Uterus (tissue), 2 donors: ENCODE measurements around the gene SLC22A1.

Source experiments
- POLR2A ChIP-seq, 2 donors: fragments of 450-650 bp; IDR thresholded peaks; one replicate each; pipeline ENCODE4 v1.6.1; 2016; ENCODE audit warnings: antibody characterized with exemption in 2 of 2, mild to moderate bottlenecking in 1 of 2, moderate library complexity in 1 of 2
- TF ChIP-seq, protein P1 (sequence below), 4 experiments: fragments of 200-600 bp in 2 of 4; fragments of 450-650 bp in 2 of 4; sonication (generic) in 2 of 4; IDR thresholded peaks; one replicate each; pipeline ENCODE4 v1.5.1; 2016 to 2019; ENCODE audit warnings: antibody characterized with exemption in 4 of 4, mild to moderate bottlenecking in 2 of 4, moderate library complexity in 1 of 4

DNA sequence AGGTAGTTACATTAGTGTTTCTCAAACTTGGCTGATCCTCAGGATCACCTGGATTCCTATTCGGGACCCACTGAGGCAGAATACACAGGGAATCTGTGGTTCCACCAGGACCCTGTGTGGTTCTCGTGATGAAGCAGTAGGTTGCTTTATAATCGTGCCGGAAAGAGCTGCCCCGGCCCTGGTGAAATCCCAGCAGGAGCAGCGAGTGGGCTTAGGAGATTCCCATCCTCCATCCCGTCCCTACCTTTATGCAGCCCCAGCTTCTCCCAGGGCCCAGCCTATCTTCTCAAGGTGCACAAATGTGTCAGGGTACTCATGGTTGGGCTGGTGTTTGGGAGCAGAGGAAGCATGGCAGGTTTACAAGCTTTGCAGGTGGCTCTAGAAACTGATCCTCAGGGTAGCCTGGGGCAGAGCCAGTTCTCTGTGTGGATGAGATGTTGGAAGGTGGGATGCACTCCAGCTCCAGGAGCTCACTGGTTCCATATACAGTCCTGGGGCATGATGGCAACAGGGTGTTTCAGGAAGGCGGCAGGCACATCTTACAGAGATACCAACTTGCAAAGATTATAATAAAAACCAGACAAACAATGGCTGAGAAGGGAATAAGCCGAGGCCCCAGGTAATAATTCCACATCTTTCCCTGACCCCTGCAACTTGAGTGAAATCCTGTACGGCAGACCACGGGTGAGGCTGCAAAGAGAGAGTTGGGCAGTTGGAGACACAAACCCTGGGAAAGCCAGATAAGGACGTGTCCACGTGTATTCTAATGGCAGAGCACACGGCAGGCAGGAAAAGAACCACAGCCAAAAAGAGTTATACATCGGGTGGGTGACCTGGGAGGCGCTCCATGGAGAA, 5.9 kb downstream of the SLC22A1 start:
- TF ChIP-seq, protein P1, sequence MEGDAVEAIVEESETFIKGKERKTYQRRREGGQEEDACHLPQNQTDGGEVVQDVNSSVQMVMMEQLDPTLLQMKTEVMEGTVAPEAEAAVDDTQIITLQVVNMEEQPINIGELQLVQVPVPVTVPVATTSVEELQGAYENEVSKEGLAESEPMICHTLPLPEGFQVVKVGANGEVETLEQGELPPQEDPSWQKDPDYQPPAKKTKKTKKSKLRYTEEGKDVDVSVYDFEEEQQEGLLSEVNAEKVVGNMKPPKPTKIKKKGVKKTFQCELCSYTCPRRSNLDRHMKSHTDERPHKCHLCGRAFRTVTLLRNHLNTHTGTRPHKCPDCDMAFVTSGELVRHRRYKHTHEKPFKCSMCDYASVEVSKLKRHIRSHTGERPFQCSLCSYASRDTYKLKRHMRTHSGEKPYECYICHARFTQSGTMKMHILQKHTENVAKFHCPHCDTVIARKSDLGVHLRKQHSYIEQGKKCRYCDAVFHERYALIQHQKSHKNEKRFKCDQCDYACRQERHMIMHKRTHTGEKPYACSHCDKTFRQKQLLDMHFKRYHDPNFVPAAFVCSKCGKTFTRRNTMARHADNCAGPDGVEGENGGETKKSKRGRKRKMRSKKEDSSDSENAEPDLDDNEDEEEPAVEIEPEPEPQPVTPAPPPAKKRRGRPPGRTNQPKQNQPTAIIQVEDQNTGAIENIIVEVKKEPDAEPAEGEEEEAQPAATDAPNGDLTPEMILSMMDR (IDR thresholded peaks at IDR 0.05): no peak
- no peak for TF ChIP-seq POLR2A (IDR thresholded peaks at IDR 0.05)
